BLaER1 treated with 17β-estradiol and CSF1 and Interleukin-3, amounts not matched to agents 10 nM and 100 nM (cell line): ENCODE data around the gene MESD.

Source experiments
- H3K27ac ChIP-seq, 11 experiments: shearing (Covaris generic); formaldehyde crosslinking; 2 replicates each; pipeline ENCODE4 v1.8.1; 2022
- H3K27me3 ChIP-seq, 11 experiments: shearing (Covaris generic); formaldehyde crosslinking; 2 replicates each; pipeline ENCODE4 v1.8.1; 2022
- H3K36me3 ChIP-seq, 11 experiments: shearing (Covaris generic); formaldehyde crosslinking; 2 replicates each; pipeline ENCODE4 v1.8.1; 2022
- H3K4me1 ChIP-seq, 10 experiments: shearing (Covaris generic); formaldehyde crosslinking; 2 replicates each; pipeline ENCODE4 v1.8.1; 2022
- H3K4me2 ChIP-seq, 11 experiments: shearing (Covaris generic); formaldehyde crosslinking; 2 replicates each; pipeline ENCODE4 v1.8.1; 2022
- H3K4me3 ChIP-seq, 10 experiments: shearing (Covaris generic); formaldehyde crosslinking; 2 replicates each; pipeline ENCODE4 v1.8.1; 2022
- H3K9ac ChIP-seq, 11 experiments: shearing (Covaris generic); formaldehyde crosslinking; 2 replicates each; pipeline ENCODE4 v1.8.1; 2022
- H3K9me3 ChIP-seq, 11 experiments: shearing (Covaris generic); formaldehyde crosslinking; replicated peaks in 1 of 11; 2 replicates each; pipeline ENCODE4 v1.8.1; 2022
- H4K20me1 ChIP-seq, 11 experiments: shearing (Covaris generic); formaldehyde crosslinking; 2 replicates each; pipeline ENCODE4 v1.8.1; 2022
- Cebpa-rat ChIP-seq, 11 experiments: shearing (Covaris generic); IDR thresholded peaks; 2 replicates each; pipeline ENCODE4 v1.8.1; 2022

Gene MESD

GRCh38 chr15:80931721-80932512 lies 57.7 kb downstream of the MESD start:
- H3K4me3 ChIP-seq = no peak overlapping the region
- peaks cover 0 to 7% (median 2%) of the 10 kb centered on the region in 10 experiments; a peak in 3 of 20 replicates for H3K4me1 ChIP-seq
- no peak for TF ChIP-seq Cebpa-rat (IDR thresholded peaks at IDR 0.05)
- peaks cover 0 to 6% (median 0%) of the 10 kb centered on the region in 11 experiments; a peak in 3 of 22 replicates for H3K36me3 ChIP-seq
- H3K4me2 ChIP-seq = no peak overlapping the region
- H3K27me3 ChIP-seq = no peaks in the 10 kb centered on the region
- H3K27ac ChIP-seq = no peak overlapping the region
- H4K20me1 ChIP-seq = no peaks in the 10 kb centered on the region
- no peak overlapping the region for H3K9ac ChIP-seq
- H3K9me3 ChIP-seq = no peaks in the 10 kb centered on the region

- Histone ChIP-seq H4K20me1 (no peaks in the 10 kb centered on the region), H3K4me2 (no peak overlapping the region), H3K9ac (no peak overlapping the region), H3K4me3 (no peak overlapping the region), H3K27me3 (no peaks in the 10 kb centered on the region), H3K4me1 (peaks cover 0 to 7% (median 2%) of the 10 kb centered on the region in 10 experiments; a peak in 3 of 20 replicates), H3K9me3 (no peaks in the 10 kb centered on the region), H3K27ac (no peak overlapping the region), H3K36me3 (no peaks in the 10 kb centered on the region)
- TF ChIP-seq Cebpa-rat (IDR thresholded peaks at IDR 0.05) = no peak
These were observed 58.4 kb downstream of the MESD start for GRCh38 chr15:80931191-80931590.

- H3K9ac ChIP-seq = no peak overlapping the region
- H3K4me3 ChIP-seq = no peak overlapping the region
- no peak overlapping the region for H3K4me2 ChIP-seq
- H3K36me3 ChIP-seq = no peaks in the 10 kb centered on the region
- H3K27ac ChIP-seq = no peak overlapping the region
- no peaks in the 10 kb centered on the region for H4K20me1 ChIP-seq
- H3K4me1 ChIP-seq = peaks cover 0 to 2% (median under 1%) of the 10 kb centered on the region in 10 experiments; a peak in 3 of 20 replicates
- H3K27me3 ChIP-seq = no peaks in the 10 kb centered on the region
- no peak for TF ChIP-seq Cebpa-rat (IDR thresholded peaks at IDR 0.05)
- no peaks in the 10 kb centered on the region for H3K9me3 ChIP-seq
These were observed 59.9 kb downstream of the MESD start for GRCh38 chr15:80929689-80930088.

DNA sequence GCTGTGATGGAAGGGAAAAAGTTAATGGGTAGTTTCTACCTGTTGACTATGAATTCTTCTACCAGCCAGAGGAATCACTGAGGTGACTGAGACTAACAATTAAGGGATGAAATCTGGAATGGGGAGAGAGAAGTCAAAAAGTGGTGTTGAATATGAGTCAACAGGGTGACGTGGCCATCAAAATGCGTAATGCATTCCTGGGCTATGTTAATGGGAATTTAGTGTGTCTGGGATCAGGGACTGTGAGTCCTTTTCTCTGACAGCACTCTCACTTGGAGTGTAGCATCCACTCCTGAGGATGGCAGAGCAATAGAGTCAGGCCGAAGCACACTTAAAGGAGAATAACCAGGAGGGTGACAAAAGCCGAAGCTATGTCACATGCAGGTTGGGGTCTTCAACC lies 60.4 kb downstream of the MESD start:
- H4K20me1 ChIP-seq = no peaks in the 10 kb centered on the region
- no peak overlapping the region for H3K9ac ChIP-seq
- no peaks in the 10 kb centered on the region for H3K9me3 ChIP-seq
- no peak overlapping the region for H3K27ac ChIP-seq
- H3K36me3 ChIP-seq = no peaks in the 10 kb centered on the region
- no peaks in the 10 kb centered on the region for H3K27me3 ChIP-seq
- no peak overlapping the region for H3K4me3 ChIP-seq
- no peak for TF ChIP-seq Cebpa-rat (IDR thresholded peaks at IDR 0.05)
- no peak overlapping the region for H3K4me2 ChIP-seq
- H3K4me1 ChIP-seq = no peaks in the 10 kb centered on the region

GRCh38 chr15:80926126-80926525 lies 63.5 kb downstream of the MESD start:
- Histone ChIP-seq H3K9ac (no peak overlapping the region), H3K4me3 (no peak overlapping the region), H4K20me1 (no peaks in the 10 kb centered on the region), H3K9me3 (no peaks in the 10 kb centered on the region), H3K27ac (no peak overlapping the region), H3K36me3 (no peaks in the 10 kb centered on the region), H3K4me1 (no peaks in the 10 kb centered on the region), H3K4me2 (no peak overlapping the region), H3K27me3 (no peaks in the 10 kb centered on the region)
- no peak for TF ChIP-seq Cebpa-rat (IDR thresholded peaks at IDR 0.05)

- Histone ChIP-seq H3K36me3 (no peaks in the 10 kb centered on the region), H3K4me2 (no peak overlapping the region), H3K27ac (no peak overlapping the region), H4K20me1 (no peaks in the 10 kb centered on the region), H3K9ac (no peak overlapping the region), H3K4me3 (no peak overlapping the region), H3K4me1 (peaks cover 0 to 3% (median 3%) of the 10 kb centered on the region in 10 experiments; a peak in 7 of 20 replicates), H3K27me3 (no peaks in the 10 kb centered on the region), H3K9me3 (no peaks in the 10 kb centered on the region)
- TF ChIP-seq Cebpa-rat (IDR thresholded peaks at IDR 0.05) = no peak
These were observed 64.0 kb downstream of the MESD start for GRCh38 chr15:80925597-80926059.

GRCh38 chr15:80924278-80924677 lies 65.3 kb downstream of the MESD start:
- no peak overlapping the region for H3K27ac ChIP-seq

DNA sequence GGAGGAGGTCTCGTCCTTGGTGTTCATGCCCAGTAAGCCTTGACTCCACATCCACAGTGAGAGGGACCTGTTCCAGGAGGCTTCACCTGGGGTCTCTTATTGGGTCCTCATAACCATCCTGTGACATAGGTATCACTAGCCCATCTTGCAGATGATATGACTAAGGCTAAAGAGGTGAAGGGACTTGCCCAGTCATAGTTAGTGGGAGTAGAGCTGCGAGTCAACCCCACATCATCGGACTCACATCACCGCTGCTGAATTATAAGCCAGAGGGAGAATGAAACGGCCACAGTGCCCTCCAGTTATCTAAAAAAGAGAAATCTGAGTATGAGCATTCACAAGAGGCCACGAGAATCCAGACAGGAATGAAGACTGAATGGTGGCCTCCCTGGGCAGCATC lies 66.0 kb downstream of the MESD start:
- H3K27me3 ChIP-seq = no peaks in the 10 kb centered on the region

More at GRCh38 chr15:80924278-80924677, 65.3 kb downstream of the MESD start:
- Histone ChIP-seq H3K4me3 (no peak overlapping the region), H3K4me2 (no peak overlapping the region), H4K20me1 (no peaks in the 10 kb centered on the region), H3K36me3 (no peaks in the 10 kb centered on the region), H3K27me3 (no peaks in the 10 kb centered on the region), H3K9ac (no peak overlapping the region), H3K4me1 (peaks cover 0 to 10% (median 8%) of the 10 kb centered on the region in 10 experiments; a peak in 7 of 20 replicates), H3K9me3 (no peaks in the 10 kb centered on the region)
- TF ChIP-seq Cebpa-rat (IDR thresholded peaks at IDR 0.05) = no peak

GRCh38 chr15:80921736-80922410 lies 67.7 kb downstream of the MESD start:
- peaks cover 0 to 14% (median 8%) of the 10 kb centered on the region in 10 experiments; a peak in 8 of 20 replicates for H3K4me1 ChIP-seq
- H3K36me3 ChIP-seq = no peaks in the 10 kb centered on the region
- TF ChIP-seq Cebpa-rat (IDR thresholded peaks at IDR 0.05) = no peak

More for the DNA sequence above, 66.0 kb downstream of the MESD start:
- no peak overlapping the region for H3K4me2 ChIP-seq
- H3K4me1 ChIP-seq = peaks cover 0 to 10% (median 8%) of the 10 kb centered on the region in 10 experiments; a peak in 7 of 20 replicates
- no peak for TF ChIP-seq Cebpa-rat (IDR thresholded peaks at IDR 0.05)
- no peak overlapping the region for H3K27ac ChIP-seq
- H3K9me3 ChIP-seq = no peaks in the 10 kb centered on the region
- H3K36me3 ChIP-seq = no peaks in the 10 kb centered on the region
- H3K4me3 ChIP-seq = no peak overlapping the region
- H4K20me1 ChIP-seq = no peaks in the 10 kb centered on the region
- H3K9ac ChIP-seq = no peak overlapping the region

More at GRCh38 chr15:80921736-80922410, 67.7 kb downstream of the MESD start:
- Histone ChIP-seq H3K27ac (no peak overlapping the region), H3K4me2 (no peak overlapping the region), H3K9ac (no peak overlapping the region), H4K20me1 (no peaks in the 10 kb centered on the region), H3K4me3 (no peak overlapping the region), H3K27me3 (no peaks in the 10 kb centered on the region), H3K9me3 (no peaks in the 10 kb centered on the region)
